ENCODE results near the gene TRERF1.
"Not testable (repeated sequence)": the region's sequence is repeated elsewhere in the genome, so short reads cannot be mapped to it uniquely, and the experiment has no call there.

GRCh38 chr6:42192385-42192784, 259.3 kb downstream of the TRERF1 start:
- not testable (repeated sequence) for TF ChIP-seq ZNF37A (tag by site-specific recombination; IDR thresholded peaks at IDR 0.05); KLF8 (tag by site-specific recombination; IDR thresholded peaks at IDR 0.05); MEIS1 (CRISPR knock-in tag; IDR thresholded peaks at IDR 0.05; ENCODE audit: borderline replicate concordance)
